HG02571 (cell line): ENCODE data around the gene CCDC88B.
A peak's percentile ranks its signal among the peaks of the same experiment; 100 is the strongest.

Source experiments
- ATAC-seq: cut with Tn5 transposase; IDR thresholded peaks from one replicate; pipeline ENCODE4 v1.9.1; 2021; ENCODE audit warnings: mild to moderate bottlenecking, moderate library complexity; ENCODE audit not compliant: unreplicated experiment

Gene CCDC88B

GRCh38 chr11:64339754-64340408 lies at the start of gene CCDC88B:
CCDC88B (plus strand) TSS chr11:64340204; CDS start chr11:64340267, 63 bp downstream.
- ATAC-seq = peak; percentile 51

GRCh38 chr11:64290352-64291261 lies 49.4 kb upstream of the CCDC88B start:
- no peak for ATAC-seq

GRCh38 chr11:64291262-64291751 lies 48.7 kb upstream of the CCDC88B start, which contains the start of gene KCNK4:
KCNK4 (plus strand) TSS chr11:64291302; CDS start chr11:64293019, 1,717 bp downstream.
- no peak for ATAC-seq

DNA sequence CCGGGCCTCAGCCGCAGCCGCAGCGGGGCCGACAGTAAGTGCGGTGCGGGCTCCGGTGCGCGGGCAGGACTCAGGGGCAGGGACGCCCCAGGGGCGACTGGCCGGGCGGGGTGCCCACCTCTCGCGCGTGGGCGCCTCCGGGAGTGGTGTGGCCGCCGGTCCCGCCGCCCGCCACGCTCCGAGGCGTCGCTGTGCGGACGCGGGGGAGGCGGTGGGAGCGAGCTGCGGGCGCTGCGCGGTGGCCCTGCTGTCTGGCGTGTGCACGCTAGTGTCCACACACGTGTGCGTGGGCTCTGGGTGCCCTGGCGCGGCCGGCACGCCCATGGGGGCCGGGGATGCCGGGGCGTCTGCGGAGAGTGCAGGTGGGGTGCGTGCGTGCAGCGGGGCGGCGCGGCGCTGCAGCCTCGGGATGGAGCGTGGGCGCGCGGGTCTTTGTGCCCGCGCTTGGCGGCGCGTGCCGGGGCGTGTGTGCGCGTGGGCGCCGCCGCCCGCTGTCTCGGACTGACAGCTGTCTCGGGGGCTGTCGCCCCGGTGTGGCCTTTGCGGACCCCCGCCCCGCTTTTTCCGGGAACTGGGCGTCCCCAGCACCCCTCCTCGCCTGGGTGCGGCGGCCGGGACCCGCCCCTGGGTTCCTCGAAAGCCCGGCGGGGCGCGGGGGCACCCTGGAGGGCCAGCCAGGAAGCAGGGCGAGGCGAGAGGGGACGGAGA lies 48.1 kb upstream of the CCDC88B start:
- ATAC-seq = no peak

- no peak for ATAC-seq
These were observed 47.3 kb upstream of the CCDC88B start for GRCh38 chr11:64292460-64293254.

DNA sequence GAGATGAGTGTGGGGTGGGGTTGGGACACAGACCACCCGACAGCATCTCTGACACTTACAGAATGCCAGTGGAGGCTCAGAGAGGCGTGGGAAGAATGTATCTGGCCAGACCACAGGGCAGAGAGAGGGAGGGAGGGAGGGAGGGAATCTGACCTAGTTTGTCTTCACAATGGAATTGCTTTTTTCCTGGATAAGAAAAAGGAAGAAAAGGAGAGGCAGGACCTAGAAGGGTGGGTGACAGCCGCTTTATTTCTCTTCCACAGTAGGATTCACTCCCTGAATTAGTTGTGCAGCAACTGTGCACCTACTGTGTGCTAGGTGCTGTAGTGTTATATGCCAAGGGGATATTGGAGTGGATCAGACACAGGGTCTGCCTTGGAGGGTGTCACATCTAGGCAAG lies 45.2 kb upstream of the CCDC88B start:
- no peak for ATAC-seq

DNA sequence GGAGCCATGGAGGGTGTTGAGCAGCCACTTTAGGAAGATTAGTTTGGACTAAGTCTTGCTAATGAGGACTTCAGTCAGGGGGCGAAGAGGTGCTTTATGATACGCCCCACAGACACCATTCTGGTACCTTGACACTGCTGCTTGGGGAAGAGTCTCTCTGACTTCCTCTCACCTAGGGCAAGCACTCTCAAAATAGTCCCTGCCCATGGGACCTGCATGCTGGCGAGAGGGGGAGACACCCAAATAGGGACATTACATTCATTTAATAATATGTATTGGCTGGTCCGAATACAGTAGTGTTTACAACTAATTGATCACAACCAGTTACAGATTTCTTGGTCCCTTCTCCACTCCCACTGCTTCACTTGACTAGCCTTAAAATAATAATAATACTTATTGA lies 44.2 kb upstream of the CCDC88B start:
- ATAC-seq = no peak

GRCh38 chr11:64296236-64296635 lies 43.8 kb upstream of the CCDC88B start:
- ATAC-seq = no peak

DNA sequence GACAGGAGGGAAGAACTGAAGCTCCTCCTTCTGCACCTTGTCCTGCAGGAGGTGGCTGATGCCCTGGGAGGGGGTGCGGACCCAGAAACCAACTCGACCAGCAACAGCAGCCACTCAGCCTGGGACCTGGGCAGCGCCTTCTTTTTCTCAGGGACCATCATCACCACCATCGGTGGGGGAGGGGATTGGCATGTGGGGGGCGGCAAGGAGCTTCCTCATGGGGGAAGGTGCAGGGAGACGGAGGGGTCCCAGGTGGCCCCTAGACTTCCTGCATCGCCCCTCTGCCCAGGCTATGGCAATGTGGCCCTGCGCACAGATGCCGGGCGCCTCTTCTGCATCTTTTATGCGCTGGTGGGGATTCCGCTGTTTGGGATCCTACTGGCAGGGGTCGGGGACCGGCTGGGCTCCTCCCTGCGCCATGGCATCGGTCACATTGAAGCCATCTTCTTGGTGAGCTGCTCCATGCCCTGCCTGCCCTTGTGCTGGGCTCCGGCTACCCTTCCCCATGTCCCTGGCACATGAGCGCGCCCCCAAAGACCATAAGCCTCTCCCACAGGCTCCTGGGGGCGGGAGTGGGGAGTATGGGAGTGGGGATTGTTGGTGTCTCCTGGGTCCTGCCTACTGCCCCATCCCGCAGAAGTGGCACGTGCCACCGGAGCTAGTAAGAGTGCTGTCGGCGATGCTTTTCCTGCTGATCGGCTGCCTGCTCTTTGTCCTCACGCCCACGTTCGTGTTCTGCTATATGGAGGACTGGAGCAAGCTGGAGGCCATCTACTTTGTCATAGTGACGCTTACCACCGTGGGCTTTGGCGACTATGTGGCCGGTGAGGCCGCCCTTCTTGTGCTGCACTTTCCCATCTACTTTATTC lies 42.9 kb upstream of the CCDC88B start:
- no peak for ATAC-seq

GRCh38 chr11:64297699-64298358 lies 42.2 kb upstream of the CCDC88B start:
- ATAC-seq = no peak

DNA sequence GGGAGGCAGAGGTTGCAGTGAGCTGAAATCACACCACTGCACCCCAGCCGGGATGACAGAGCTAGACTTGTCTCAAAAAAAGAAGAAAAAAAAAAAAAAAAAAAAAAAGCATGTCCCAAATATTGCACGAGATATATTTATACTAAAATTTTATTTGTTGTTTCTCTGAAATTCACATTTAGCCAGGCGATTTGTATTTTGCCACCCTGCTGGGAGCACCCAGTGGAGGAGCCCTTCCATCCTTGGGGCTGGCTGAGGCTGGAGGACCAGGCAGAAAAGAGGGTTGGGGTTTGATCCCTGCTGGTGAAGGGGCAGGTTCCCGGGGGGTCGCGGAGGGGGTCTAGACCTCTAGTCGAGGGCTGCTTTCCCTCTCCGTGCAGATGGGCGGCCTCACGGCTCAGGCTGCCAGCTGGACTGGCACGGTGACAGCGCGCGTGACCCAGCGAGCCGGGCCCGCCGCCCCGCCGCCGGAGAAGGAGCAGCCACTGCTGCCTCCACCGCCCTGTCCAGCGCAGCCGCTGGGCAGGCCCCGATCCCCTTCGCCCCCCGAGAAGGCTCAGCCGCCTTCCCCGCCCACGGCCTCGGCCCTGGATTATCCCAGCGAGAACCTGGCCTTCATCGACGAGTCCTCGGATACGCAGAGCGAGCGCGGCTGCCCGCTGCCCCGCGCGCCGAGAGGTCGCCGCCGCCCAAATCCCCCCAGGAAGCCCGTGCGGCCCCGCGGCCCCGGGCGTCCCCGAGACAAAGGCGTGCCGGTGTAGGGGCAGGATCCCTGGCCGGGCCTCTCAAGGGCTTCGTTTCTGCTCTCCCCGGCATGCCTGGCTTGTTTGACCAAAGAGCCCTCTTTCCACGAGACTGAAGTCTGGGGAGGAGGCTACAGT lies 40.8 kb upstream of the CCDC88B start:
- no peak for ATAC-seq

- no peak for ATAC-seq
These were observed 40.0 kb upstream of the CCDC88B start, which contains the start of gene CATSPERZ for GRCh38 chr11:64299847-64300648. CATSPERZ (plus strand) TSS chr11:64300358; CDS start chr11:64300411, 53 bp downstream.

DNA sequence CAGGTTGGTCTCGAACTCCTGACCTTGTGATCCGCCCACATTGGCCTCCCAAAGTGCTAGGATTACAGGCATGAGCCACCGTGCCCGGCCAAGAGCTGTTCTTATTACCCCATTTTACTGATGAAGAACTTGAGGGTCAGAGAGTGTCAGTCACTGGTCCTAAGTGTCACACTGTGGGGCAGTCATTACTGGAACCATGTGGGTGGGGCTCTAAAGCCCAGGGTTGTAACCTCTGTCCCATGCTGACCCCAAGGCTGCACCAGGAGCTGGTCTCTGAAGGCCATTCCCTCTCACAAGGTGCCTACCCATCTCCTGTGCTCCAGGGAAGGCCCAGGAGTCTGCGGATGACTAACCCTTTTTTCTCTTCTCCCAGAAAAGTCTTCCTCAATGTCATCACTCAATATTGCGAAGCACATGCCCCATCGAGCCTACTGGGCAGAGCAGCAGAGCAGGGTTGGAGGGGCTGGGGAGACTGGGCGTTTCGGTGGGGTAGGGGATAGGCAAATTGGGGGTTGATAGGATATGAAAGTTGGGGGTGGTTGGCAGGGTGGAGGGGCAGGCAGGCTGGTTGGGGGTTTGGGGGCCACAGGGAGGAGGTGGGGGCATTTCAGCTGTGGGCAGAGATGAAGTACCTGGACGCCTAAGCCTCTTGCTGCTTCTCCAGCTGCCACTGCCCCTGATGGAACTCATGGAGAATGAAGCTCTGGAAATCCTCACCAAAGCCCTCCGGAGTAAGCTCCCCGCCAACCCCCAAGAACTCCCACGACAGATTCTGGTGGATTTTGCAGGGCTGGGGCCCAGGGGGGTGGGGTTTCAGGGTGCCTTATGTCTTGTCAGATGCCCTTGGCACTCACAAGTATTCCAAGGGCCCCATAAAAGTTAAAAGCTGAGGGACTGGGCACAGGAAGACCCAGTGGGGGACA lies 36.6 kb upstream of the CCDC88B start:
- ATAC-seq = no peak

GRCh38 chr11:64304032-64304315 lies 36.0 kb upstream of the CCDC88B start:
- ATAC-seq = no peak

- peak; percentile 16 for ATAC-seq
These were observed 35.5 kb upstream of the CCDC88B start for GRCh38 chr11:64304316-64305072.
